Esophagus squamous epithelium (tissue), 5 donors: ENCODE data around the gene FAM228B. TPM values are rescaled to one million over a fixed set of nuclear protein-coding genes. Genes with fewer than 3 reads are reported as not detected.

ENCODE experiments used
- DNase-seq: peaks from one replicate; lab custom pipeline; 2025; lab: John Stamatoyannopoulos, UW
- H3K27ac ChIP-seq, 4 donors: fragments of 200-600 bp; sonication (generic); one replicate each; pipeline ENCODE4 v1.5.1; 2016 to 2019; ENCODE audit warnings: mild to moderate bottlenecking in 1 of 4
- H3K27me3 ChIP-seq, 4 donors: fragments of 200-600 bp; sonication (generic); 1 replicate in 3 of 4; 2 replicates in 1 of 4; pipeline versions ENCODE4 v1.5.1 to v1.6.0; 2017 to 2021; ENCODE audit warnings: antibody characterized with exemption in 1 of 4
- H3K36me3 ChIP-seq, 3 donors: fragments of 200-600 bp; sonication (generic); one replicate each; pipeline ENCODE4 v1.5.1; 2016 to 2019
- H3K4me1 ChIP-seq, 3 donors: fragments of 200-600 bp; sonication (generic); one replicate each; pipeline ENCODE4 v1.5.1; 2017 to 2019
- H3K4me3 ChIP-seq, 4 donors: fragments of 200-600 bp; sonication (generic); 1 replicate in 3 of 4; 2 replicates in 1 of 4; pipeline ENCODE4 v1.5.1; 2016 to 2019; ENCODE audit warnings: mild to moderate bottlenecking in 2 of 4, moderate library complexity in 1 of 4
- H3K9me3 ChIP-seq, 3 donors: fragments of 200-600 bp; sonication (generic); one replicate each; pipeline ENCODE4 v1.5.1; 2016 to 2019
- CTCF ChIP-seq, 6 experiments: fragments of 450-650 bp in 4 of 6; fragments of 200-600 bp in 2 of 6; sonication (generic) in 2 of 6; IDR thresholded peaks; one replicate each; pipeline ENCODE4 v1.5.1; 2016 to 2019; ENCODE audit warnings: antibody characterized with exemption in 6 of 6, mild to moderate bottlenecking in 4 of 6, moderate library complexity in 4 of 6
- POLR2A ChIP-seq, 4 donors: fragments of 450-650 bp; IDR thresholded peaks; one replicate each; pipeline ENCODE4 v1.6.1; 2017; ENCODE audit warnings: antibody characterized with exemption in 4 of 4, mild to moderate bottlenecking in 4 of 4, moderate library complexity in 3 of 4
- WGBS, 2 donors: methylation state at CpG; one replicate each; pipeline ENCODE4 v1.1.5; 2018; 5-methylcytosine and 5-hydroxymethylcytosine counted together
- intact Hi-C: fragments of 100-400 bp; cut with DNase I; formaldehyde crosslinking; loops from one replicate; pipeline ENCODE4 v1.15.0; 2022
- total RNA-seq, 4 donors: library from RNA; depleted of rRNA; stranded (reverse); fragments of >200 nt; gene quantifications; one replicate each; pipeline ENCODE4 v1.1.0, GENCODE V29; 2016
- donor health status: DM: yes; HTN: yes; CAD: no.

Gene FAM228B
- total RNA-seq, 4 donors from 2014 or later, result 0.87 to 16.4 (median 8.4) TPM

- intact Hi-C loops, result no loop called here
- no peak for TF ChIP-seq CTCF (IDR thresholded peaks at IDR 0.05)
- TF ChIP-seq POLR2A (IDR thresholded peaks at IDR 0.05), result no peak
- Histone ChIP-seq H3K4me1 (no peaks in the 10 kb centered on the region), H3K27ac (no peak overlapping the region), H3K4me3 (no peak overlapping the region), H3K27me3 (no peaks in the 10 kb centered on the region), H3K9me3 (no peaks in the 10 kb centered on the region), H3K36me3 (peaks cover 16 to 99% (median 32%) of the 10 kb centered on the region in 3 donors)
- WGBS, 2 donors, result 79 to 84% methylated on average over 7 of the region's 7 CpGs
- DNase-seq, result no peak
Observed at GRCh38 chr2:24211408-24211807, 88.1 kb downstream of the FAM228B start.

DNA sequence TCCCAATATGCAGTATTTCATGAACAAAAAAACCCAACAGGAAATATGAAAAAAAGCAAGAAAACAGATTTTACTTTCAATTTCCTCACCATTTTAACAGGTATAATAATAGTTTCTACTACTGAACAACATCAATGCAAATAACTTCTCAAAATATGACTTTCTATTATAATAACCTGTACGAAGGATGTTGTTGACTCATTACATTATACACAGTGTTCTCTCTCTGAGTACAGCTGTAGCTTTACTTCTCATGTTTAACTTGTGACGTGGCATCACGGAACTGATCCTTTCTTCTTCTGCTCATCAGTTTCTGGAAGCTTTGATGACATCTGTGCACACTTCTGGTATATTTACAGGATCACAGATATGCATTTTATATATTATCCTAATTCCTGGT, 91.6 kb downstream of the FAM228B start:
- DNase-seq, result no peak
- 82 to 85% methylated on average over 3 of the region's 3 CpGs for WGBS, 2 donors
- no peaks in the 10 kb centered on the region for H3K4me1 ChIP-seq
- intact Hi-C loops, result no loop called here
- H3K4me3 ChIP-seq, result no peak overlapping the region
- H3K9me3 ChIP-seq, result no peaks in the 10 kb centered on the region
- H3K36me3 ChIP-seq, result peaks cover 6 to 97% (median 13%) of the 10 kb centered on the region in 3 donors
- no peak for TF ChIP-seq CTCF (IDR thresholded peaks at IDR 0.05)
- TF ChIP-seq POLR2A (IDR thresholded peaks at IDR 0.05), result no peak
- H3K27me3 ChIP-seq, result no peaks in the 10 kb centered on the region
- H3K27ac ChIP-seq, result no peak overlapping the region

Other genes starting within 250 kb of the FAM228B start
- 10 to 100 TPM in 3 of 4 donors, 1 to 10 TPM in 1; 7.4 to 29.2 (median 20.8) TPM for gene ATAD2B, start 196.3 kb upstream of the FAM228B start, total RNA-seq
- 10 to 100 TPM in 2 of 4 donors, 1 to 10 TPM in 2; 8.8 to 16.2 (median 10.0) TPM for gene UBXN2A, start 183.0 kb upstream of the FAM228B start, total RNA-seq
- under 1 TPM in 1 of 4 donors, not detected in 3; 0.19 TPM for gene MFSD2B, start 113.4 kb upstream of the FAM228B start, total RNA-seq
- 1 to 10 TPM; 2.8 to 4.9 (median 4.0) TPM for gene WDCP, start 76.1 kb upstream of the FAM228B start, total RNA-seq
- gene FKBP1B, start 73.7 kb upstream of the FAM228B start, total RNA-seq, result 10 to 100 TPM in 1 of 4 donors, 1 to 10 TPM in 3; 4.5 to 12.1 (median 8.3) TPM
- 100 to 1,000 TPM in 3 of 4 donors, 10 to 100 TPM in 1; 91.3 to 150 (median 125) TPM for gene SF3B6, start 47.1 kb upstream of the FAM228B start, total RNA-seq
- gene TP53I3, start 38.6 kb upstream of the FAM228B start, total RNA-seq, result 100 to 1,000 TPM in 1 of 4 donors, 10 to 100 TPM in 3; 69.5 to 129 (median 84.7) TPM
- gene PFN4, start 135 bp upstream of the FAM228B start, total RNA-seq, result not detected
- under 1 TPM in 2 of 4 donors, not detected in 2; 0.19 TPM for gene FAM228A, start 51.6 kb downstream of the FAM228B start, total RNA-seq
- 10 to 100 TPM; 58.3 to 98.0 (median 65.3) TPM for gene ITSN2, start 237.1 kb downstream of the FAM228B start, total RNA-seq